Head of caudate nucleus (tissue), 42 donors: ENCODE measurements around the gene PLLP.

Source experiments
- DNase-seq, 42 donors: peaks; one replicate each; pipeline versions ENCODE4 v3.0.0 to v3.0.0-alpha.2; 2020 to 2021; ENCODE audit warnings: mixed read lengths in 7 of 42
- intact Hi-C: fragments of 100-400 bp; cut with DNase I; formaldehyde crosslinking; loops from one replicate; pipeline ENCODE4 v1.15.0; 2022

Gene PLLP

DNA sequence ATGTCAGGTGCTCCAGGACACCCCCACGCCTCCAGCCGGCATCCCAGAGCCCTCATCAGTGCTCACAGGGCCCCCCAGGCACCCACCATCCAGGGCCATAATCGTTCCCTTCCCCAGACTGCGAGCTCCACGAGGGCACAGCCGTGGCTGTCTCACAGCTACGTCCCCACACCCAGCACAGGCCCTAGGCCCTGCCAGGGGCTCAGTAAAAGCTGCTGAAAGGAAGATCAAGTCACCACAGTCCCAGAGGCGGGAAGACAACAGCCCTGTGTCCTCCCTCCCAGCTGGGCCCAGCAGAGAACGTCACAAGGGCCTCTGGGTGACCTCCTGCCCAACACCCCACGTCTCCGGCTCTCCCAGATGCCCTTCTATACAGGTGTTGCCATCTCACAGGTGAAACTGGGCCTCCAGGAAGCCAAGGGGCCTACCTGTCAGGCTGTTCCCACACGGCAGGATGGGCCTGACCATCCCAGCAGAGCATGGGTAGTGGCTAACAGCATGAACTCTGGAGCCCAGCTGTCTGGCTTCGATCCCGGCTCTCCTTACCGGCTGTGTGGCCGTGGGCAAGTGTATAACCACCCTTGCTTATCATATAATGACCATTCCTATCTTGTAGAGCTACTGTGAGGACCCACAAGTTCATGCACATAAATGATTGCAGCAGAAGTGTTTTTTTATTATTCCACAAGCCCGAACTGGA lies 21.5 kb downstream of the PLLP start:
- intact Hi-C loops, result no loop called here
- peak in 41 of 42 donors; percentile 40 to 87 (median 70) for DNase-seq

DNA sequence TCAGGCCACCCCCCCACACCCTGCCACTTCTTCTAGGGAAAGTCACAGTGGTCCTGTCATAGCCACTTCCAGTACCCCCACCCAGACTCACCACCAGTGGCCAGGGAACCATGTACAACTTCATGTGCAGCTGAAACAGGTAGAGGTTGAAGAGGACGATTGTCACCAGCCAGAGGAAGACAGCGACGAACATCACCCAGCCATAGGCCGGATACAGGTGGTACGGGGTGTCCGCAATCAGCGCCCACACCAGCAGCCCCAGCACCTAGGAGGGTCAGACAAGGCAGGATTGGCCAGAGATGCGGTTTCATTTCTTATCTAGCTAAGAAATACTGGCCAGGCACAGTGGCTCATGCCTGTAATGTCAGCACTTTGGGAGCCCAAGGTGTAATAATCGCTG lies 22.7 kb downstream of the PLLP start:
- peak in 12 of 42 donors; percentile 3 to 30 (median 8) for DNase-seq
- intact Hi-C loops, result no loop called here

DNA sequence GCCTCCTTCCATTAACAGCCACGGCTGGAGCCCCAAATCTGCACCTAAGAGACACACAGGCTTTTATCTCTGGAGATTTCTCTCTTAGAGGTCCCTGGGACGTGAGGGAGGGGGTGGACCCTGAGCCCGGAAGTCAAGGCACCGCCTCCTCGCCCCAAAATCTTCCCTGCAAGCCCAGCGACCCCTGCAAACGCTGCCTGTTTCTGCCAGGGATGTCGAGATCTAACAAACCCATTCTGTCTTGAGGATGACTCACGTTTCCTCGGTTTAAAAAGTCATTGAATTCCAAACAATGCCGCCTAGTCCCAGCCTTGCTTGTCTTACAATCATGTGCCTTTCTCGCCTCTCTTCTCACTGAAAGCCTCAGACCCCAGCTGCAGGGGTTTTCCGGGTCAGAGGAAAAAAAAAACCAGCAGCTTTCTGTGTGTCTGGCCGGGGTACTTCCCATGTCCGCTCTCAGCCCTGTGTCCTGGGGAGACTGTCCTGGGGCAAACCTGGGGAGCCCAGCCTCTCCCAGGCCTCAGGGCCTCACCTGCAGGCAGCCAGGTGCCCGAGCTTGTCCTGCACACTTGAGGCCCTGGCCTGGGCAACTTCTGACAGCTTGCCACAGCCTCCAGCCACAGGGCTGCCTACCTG lies 24.1 kb downstream of the PLLP start:
- peak in 39 of 42 donors; percentile 40 to 88 (median 69) for DNase-seq
- intact Hi-C loops, result no loop called here

DNA sequence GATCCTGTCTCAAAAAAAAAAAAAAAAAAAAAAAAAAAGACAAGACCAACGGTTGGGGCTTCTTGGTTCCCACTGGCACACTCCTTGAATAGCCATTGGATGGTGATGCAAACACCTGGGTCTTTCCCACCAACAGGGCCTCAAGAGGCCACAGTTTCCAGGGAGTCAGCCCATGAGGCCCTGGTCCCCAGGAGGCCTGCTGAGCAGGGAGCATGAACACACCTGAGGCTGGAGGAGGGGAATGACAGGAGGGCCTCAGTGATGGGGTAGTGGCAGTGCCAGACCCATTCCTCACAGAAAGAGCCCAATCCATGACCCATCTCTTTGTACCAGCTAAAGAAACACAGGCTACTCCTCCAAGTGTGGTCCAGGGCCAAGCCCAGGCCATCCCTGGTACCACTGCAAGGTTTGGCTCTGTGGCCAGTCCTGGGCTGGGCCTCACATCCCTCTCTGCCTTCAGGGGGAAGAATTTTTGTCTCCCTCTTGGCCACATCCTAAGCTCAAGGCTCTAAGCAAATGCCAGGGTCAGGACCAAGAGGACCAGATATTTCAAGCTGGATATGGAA lies 25.5 kb downstream of the PLLP start:
- DNase-seq, result peak in 12 of 42 donors; percentile 0 to 46 (median 12)
- intact Hi-C loops, result no loop called here

DNA sequence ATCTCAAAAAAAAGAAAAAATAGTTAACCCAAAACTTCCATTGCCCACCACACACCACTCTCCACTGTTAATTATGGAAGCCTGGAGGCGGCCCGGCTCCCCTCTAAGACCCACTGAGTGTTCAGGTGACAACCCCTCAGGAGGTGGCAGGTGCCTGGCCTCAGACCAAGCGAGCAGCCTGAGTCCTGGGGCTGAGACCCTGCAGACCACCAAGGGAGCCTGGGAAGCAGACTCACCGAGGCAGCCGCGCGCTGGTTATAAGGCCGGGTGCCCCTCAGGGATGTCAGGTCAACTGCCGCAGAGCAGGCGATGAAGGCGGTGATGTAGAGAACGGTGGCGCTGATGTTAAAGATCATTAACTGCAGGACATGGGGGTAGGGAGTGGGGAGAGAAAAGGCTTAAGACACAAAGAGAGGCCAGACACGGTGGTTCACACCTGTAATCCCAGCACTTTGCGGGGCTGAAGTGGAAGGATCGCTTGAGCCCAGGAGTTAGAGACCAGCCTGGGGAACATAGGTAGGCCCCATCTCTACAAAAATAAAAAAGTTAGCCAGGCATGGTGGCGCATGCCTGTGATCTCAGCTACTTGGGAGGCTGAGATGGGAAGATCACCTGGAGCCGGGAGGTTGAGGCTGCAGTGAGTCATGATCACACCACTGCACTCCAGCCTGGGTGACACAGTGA lies 26.1 kb downstream of the PLLP start:
- DNase-seq, result peak in 14 of 42 donors; percentile 1 to 40 (median 13)
- intact Hi-C loops, result no loop called here

DNA sequence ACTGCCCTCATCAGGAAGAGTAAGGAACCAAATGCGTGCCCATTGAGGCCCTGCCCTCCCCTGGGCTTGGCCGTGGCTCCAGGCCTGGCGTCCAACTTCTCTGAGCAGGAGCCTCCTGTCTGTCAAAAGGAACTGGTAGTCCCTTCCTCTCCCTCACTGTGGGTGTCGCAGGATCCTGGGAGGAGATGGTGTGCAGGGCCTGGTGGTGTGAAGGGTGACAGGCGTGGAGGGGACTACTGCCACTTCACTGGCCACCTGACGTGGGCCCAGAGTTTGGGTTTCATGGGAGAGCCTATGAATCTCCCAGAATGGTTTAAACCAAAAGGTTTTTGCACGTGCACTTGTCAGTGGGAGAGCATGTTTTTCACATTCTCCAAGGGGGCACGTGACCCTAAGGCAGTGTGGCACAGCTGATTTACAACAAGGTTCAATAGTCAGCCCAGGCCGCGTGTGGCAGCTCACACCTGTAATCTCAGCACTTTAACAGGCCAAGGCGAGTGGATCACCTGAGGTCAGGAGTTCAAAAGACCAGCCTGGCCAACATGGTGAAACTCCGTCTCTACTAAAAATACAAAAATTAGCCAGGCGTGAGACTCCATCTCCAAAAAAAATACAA lies 26.9 kb downstream of the PLLP start:
- intact Hi-C loops, result no loop called here
- peak in 13 of 42 donors; percentile 2 to 44 (median 15) for DNase-seq

DNA sequence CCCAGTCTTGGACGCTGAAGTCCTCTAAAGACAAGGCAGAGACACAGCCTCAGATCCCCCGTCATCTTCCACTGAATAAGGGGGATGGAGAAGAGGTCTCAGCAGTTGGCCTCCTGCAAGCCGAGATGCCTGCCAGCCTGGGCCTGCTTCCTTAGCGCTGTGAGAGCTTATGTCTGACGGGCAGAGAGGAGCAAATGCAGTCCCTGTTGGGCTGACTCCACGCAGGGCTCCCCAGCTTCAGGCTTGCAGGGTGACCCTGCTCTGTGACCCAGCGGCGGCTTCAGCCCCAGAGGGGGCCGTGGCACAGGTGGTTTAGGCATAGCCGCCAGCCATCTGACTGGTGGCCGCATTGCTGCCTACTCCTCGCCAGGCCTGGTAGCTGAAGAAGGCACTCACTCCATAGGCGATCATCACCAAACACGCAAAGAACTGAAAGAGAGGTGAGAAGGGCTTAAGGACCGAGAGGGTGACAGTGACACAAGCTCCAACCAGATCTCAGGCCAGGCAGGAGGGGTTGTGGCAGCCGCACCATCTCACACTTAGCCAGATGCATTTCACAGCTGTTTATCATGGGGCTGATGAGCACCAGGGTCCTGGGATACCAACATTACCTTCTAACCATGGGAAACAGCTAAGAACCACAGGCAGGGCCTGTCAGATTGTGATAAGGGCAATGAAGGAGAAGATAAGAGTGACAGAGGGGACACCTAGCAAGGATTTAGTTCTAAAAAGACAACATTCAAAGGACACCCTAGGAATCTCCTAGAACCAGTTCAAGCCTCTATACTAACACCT lies 27.7 kb downstream of the PLLP start:
- peak in 11 of 42 donors; percentile 2 to 43 (median 14) for DNase-seq
- intact Hi-C loops, result no loop called here

DNA sequence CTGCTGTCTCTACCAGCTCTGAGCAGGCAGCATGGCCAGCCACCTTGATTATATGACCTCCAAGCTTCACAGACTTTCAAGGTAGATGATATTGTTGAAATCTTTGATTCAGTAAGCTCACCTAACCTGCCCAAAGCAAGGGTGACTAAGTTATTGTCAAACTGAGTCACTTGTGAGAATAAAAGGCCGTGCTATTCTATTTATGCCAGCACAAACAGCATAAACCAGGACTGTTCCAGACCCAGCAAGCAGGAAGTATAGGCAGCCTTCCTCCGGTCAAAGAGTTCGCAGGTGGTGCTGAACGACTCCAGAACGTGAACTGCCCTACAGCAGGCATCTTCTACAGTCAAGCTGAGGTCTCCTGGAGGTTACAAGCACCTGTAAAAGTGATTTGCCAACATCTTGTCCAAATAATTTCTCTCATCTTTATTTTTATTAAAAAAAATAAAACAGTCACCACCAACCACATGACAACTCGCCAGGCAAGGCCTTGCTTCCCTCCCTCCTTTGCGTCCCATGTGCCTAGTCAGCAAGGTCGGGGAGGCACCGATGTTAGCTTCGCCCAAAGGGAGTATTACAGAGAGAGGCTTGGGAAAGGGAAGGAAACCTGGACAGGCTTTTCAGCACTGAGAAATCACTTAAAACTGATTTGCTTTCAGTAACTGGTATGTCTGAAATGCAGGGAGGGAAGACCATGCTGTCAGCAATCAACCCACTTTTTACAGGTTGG lies 28.6 kb downstream of the PLLP start:
- DNase-seq, result peak in 6 of 42 donors; percentile 2 to 42 (median 21)
- intact Hi-C loops, result no loop called here

DNA sequence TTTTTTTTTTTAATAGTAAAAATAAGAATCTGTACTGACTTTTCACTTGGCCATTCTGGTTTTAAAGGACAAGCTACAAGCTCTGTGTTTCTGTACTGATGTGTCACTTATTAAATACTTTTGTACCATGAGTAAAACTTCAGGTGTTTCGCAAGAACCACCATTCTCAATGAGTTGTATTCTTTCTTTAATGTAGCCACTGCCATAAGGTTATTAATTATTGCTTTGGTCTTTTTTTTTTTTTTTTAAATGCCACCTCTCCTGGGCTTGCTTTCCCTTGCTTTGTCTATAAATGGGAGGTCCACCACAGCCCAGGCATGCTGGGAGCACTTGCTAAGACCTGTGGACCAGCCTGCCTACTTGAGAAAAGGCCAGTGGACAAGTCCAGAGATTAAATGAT lies 31.0 kb downstream of the PLLP start:
- peak in 2 of 42 donors; percentile 23 to 26 for DNase-seq
- intact Hi-C loops, result no loop called here

DNA sequence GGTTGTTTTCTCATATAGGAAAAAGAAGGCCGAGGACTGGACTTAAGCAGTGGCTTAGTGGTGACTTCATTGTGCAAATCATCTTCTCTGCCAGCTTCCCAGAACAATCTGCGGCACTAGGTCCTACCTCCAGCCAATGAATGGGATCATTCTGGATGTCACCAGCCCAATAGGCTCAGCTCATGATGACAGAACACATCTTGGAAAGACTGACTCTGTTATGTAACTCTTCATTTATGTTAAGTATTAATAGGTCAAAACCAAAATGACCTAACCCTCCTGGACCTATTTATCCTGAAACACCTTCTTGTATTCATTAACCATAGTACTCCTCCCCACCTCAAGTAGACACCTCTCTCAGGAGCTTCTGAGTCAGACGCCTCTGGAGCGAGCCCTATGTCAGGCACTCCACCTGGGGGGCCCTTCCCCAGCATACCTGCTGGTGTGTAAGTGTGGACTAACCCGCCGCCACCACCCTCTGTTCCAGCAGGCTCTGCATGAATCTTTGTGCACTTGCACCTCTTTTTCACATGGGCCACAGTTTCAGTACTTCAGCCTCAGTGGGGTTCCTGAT lies 32.2 kb downstream of the PLLP start:
- DNase-seq, result peak in 4 of 42 donors; percentile 3 to 56 (median 33)
- intact Hi-C loops, result no loop called here

DNA sequence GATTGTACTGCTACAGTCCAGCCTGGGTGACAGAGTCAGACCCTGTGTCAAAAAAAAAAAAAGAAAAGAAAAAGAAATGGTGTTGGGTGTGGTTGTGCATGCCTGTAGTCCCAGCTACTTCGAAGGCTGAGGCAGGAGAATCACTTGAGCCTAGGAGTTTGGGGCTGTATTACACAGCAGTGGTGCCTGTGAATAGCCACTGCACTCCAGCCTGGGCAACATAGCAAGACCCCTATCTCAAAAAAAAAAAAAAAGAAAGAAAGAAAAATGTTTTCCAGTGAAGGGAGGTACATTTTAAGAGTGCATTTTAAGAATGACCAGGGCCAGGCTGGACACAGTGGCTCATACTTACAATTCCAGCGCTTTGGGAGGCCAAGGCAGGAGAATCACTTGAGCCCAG lies 33.1 kb downstream of the PLLP start:
- DNase-seq, result peak in 1 of 42 donors; percentile 1
- intact Hi-C loops, result no loop called here

DNA sequence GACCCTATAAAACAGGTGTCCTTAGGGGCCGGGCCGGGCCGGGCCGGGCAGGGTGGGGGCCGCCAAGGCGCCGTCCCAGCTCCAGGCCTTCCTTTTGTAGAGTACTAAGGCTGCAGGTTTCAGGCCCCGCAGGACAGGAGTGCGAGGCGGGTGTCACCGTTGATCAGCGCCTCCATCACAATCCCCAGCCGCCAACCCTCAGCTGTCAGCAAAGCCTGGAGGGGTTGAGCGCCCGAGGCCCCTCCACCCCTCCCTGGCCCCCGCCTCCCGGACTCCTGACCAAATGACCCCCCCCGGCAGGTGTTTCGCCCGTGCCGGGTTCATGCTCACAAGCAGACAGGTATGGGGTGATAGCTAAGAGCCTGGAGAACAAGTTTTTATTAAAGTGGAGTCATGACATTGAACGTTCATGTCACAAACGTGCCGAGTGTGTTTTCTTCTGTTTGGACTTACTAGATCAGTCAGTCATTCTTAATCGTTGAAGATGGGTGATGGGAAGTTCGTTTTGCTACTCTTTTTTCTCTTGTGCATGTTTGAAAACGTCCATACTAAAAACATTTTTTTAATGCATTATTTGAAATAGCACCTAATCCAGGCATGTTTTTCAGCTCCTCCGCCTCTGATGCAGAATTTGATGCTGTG lies 38.9 kb downstream of the PLLP start:
- peak in 17 of 42 donors; percentile 29 to 61 (median 43) for DNase-seq
- intact Hi-C loops, result no loop called here

DNA sequence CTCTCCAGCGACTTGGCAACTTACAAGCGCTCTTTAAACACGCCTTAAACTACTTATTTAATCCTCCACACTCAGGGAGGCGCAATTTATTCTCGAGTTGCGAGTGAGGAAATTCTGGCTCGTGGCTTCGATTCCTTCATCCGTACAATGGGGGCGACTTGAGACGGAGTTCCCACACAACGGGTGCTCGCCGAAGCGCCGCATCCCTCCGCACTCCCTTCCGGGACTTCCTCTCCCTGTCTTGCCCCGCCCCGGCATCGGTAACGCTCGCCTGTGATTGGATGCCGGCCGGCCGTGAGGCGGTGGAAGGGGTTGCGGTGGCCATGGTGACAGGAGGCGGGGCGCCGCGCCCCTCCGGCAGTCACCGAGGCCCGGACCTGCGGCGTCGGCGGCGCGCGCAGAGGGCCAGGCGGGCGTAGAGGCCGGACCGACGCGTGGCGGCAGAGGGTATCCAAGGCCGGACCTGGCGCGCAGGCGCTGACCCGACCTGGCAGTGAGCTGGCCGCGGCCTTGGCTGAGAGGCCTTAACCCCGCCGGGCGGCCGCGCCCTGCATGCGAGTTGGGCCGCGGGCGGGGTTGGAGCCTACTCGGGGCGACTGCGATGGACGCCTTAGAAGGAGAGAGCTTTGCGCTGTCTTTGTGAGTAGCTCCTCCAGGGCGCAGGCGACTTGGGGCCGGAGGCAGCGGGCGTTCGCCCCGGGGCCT lies 39.6 kb downstream of the PLLP start, which contains the start of gene ARL2BP:
TSS of gene ARL2BP (plus strand) at position 493 of the 705 bp plus-strand sequence. CDS start at position 602, 109 bp downstream.
- DNase-seq, result peak; percentile 97 to 100 (median 99)
- intact Hi-C loops, result loop anchor here (5.0 kb wide), 1 partner anchor 58 kb away; the partner anchor contains the start of genes PSME3IP1 and RSPRY1

DNA sequence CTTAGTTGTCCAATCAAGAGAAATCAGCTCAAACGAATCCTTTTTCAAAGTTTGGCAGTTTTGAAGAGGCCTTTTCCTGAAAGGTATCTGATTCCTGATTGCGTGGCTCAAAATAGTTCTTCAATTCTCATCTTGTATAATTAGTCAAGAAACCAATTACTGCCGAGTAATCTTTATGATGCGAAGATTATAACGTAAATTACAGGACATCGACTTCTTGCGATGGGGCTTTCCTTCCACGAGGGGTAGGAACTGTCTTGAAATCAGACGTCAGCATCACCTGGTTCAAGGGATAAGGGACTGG lies 40.1 kb downstream of the PLLP start:
- no peak for DNase-seq
- intact Hi-C loops, result loop anchor here (5.0 kb wide), 1 partner anchor 57 kb away; the partner anchor contains the start of genes PSME3IP1 and RSPRY1

DNA sequence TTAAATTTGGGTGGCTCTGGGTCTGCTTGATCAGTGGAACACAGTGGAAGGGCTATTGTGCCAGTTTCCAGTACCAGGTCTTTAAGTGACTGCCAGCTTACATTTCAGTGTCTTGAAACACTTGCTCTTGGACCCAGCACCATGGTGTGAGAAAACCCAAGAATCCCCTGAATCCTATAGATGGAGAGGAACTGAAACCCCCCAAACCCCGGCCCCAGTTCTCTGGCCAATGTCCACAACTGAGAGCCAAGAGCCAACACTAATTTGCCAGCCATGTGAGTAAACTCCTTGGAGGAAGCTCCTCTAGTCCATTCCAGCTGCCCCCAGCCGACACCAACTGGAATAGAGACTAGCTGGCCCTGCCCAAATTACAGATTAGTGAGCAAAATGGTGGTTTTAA lies 41.8 kb downstream of the PLLP start:
- intact Hi-C loops, result loop anchor here (5.0 kb wide), 1 partner anchor 55 kb away; the partner anchor contains the start of genes PSME3IP1 and RSPRY1

DNA sequence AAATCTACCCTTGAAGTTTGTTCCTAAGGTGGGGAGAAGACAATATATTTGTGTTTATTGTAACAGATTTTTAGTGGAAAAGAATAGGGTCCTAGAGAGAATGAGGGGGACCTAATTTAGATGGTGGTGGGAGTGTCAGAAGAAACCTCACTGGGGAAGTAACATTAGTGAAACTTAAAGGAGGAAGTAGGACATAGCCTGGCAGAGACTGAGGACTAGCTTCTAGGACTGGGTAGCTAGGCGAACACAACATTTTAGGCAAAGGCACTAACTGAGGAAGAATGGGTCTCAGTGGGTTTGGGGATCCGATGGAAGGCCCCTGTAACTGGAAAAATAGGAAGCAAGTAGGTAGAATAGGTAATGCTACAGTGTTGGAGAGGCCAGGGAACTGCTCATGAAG lies 43.6 kb downstream of the PLLP start:
- intact Hi-C loops, result loop anchor here (5.0 kb wide), 1 partner anchor 54 kb away; the partner anchor contains the start of genes PSME3IP1 and RSPRY1
- peak in 1 of 42 donors; percentile 35 for DNase-seq

More for the DNA sequence above, 41.8 kb downstream of the PLLP start:
- peak in 2 of 42 donors; percentile 35 to 41 for DNase-seq
